DOHH2 (cell line): ENCODE data around the gene DUSP8.

ENCODE experiments used
- H3F3A ChIP-seq: fragments of 200-600 bp; sonication (generic), shearing (Covaris generic); 2 replicates; pipeline ENCODE4 v1.6.0; 2016; ENCODE audit warnings: antibody characterized with exemption, mild to moderate bottlenecking; ENCODE audit not compliant: control insufficient read depth, insufficient read depth
- H3K27ac ChIP-seq: fragments of 200-600 bp; sonication (generic); 2 replicates; pipeline ENCODE4 v1.5.1; 2014; ENCODE audit warnings: low read depth, mild to moderate bottlenecking, low read length, moderate library complexity
- H3K27me3 ChIP-seq: fragments of 200-600 bp; sonication (generic); 2 replicates; pipeline ENCODE4 v1.6.1; 2014; ENCODE audit warnings: mild to moderate bottlenecking, low read length, mixed read lengths; ENCODE audit not compliant: control insufficient read depth
- H3K36me3 ChIP-seq: fragments of 200-600 bp; sonication (generic); 2 replicates; pipeline ENCODE4 v1.6.1; 2014; ENCODE audit warnings: mild to moderate bottlenecking, low read length, moderate library complexity, mixed read lengths; ENCODE audit not compliant: control insufficient read depth
- H3K4me1 ChIP-seq: fragments of 200-600 bp; sonication (generic); 2 replicates; pipeline ENCODE4 v1.6.1; 2014; ENCODE audit warnings: mild to moderate bottlenecking, low read length, mixed read lengths; ENCODE audit not compliant: control insufficient read depth
- H3K4me2 ChIP-seq: fragments of 200-600 bp; sonication (generic); 2 replicates; pipeline ENCODE4 v1.6.0; 2014; ENCODE audit warnings: mild to moderate bottlenecking, low read length, moderate library complexity
- H3K4me3 ChIP-seq: fragments of 200-600 bp; sonication (generic); 2 replicates; pipeline ENCODE4 v1.5.1; 2014; ENCODE audit warnings: mild to moderate bottlenecking, low read length, mixed read lengths
- H3K79me2 ChIP-seq: fragments of 200-600 bp; sonication (generic); 2 replicates; pipeline ENCODE4 v1.6.1; 2014; ENCODE audit warnings: mild to moderate bottlenecking, low read length, mixed read lengths; ENCODE audit not compliant: control insufficient read depth
- H3K9me2 ChIP-seq: fragments of 200-600 bp; sonication (generic); replicated peaks from 2 replicates; pipeline ENCODE4 v1.6.1; 2014; ENCODE audit warnings: mild to moderate bottlenecking, low read length, mixed read lengths; ENCODE audit not compliant: control insufficient read depth
- H3K9me3 ChIP-seq: fragments of 200-600 bp; sonication (generic); 2 replicates; pipeline ENCODE4 v1.6.1; 2014; ENCODE audit warnings: antibody characterized with exemption, low read length, mixed read lengths; ENCODE audit not compliant: control insufficient read depth, insufficient read depth
- H4K20me1 ChIP-seq: fragments of 200-600 bp; sonication (generic); 2 replicates; pipeline ENCODE4 v1.6.0; 2014; ENCODE audit warnings: low read depth, mild to moderate bottlenecking, antibody characterized with exemption, low read length, moderate library complexity; ENCODE audit not compliant: control insufficient read depth, insufficient read depth
- EZH2phosphoT487 ChIP-seq: fragments of 200-600 bp; sonication (generic); IDR thresholded peaks from 2 replicates; pipeline ENCODE4 v1.6.1; 2017; ENCODE audit warnings: borderline replicate concordance, mild to moderate bottlenecking, antibody characterized with exemption, low read length, moderate library complexity, mixed read lengths
- TF ChIP-seq, protein P1 (sequence below): fragments of 200-600 bp; sonication (generic); IDR thresholded peaks from one replicate; pipeline ENCODE4 v1.5.1; 2014; ENCODE audit warnings: antibody characterized with exemption, mild to moderate bottlenecking, low read depth, low read length; ENCODE audit not compliant: poor library complexity, severe bottlenecking

Gene DUSP8

GRCh38 chr11:1554981-1555712 lies 16.9 kb downstream of the DUSP8 start:
- H3K4me2 ChIP-seq: no peak overlapping the region
- H3K27me3 ChIP-seq: no peaks in the 10 kb centered on the region
- H3K9me3 ChIP-seq: no peaks in the 10 kb centered on the region
- H3K79me2 ChIP-seq: no peaks in the 10 kb centered on the region
- H3K9me2 ChIP-seq: no peaks in the 10 kb centered on the region
- no peak overlapping the region for H3K4me3 ChIP-seq
- H3K36me3 ChIP-seq: no peaks in the 10 kb centered on the region
- H4K20me1 ChIP-seq: no peaks in the 10 kb centered on the region
- H3K4me1 ChIP-seq: no peaks in the 10 kb centered on the region
- no peak overlapping the region for H3K27ac ChIP-seq
- no peaks in the 10 kb centered on the region for H3F3A ChIP-seq
- TF ChIP-seq EZH2phosphoT487: no peak
- TF ChIP-seq, protein P1, sequence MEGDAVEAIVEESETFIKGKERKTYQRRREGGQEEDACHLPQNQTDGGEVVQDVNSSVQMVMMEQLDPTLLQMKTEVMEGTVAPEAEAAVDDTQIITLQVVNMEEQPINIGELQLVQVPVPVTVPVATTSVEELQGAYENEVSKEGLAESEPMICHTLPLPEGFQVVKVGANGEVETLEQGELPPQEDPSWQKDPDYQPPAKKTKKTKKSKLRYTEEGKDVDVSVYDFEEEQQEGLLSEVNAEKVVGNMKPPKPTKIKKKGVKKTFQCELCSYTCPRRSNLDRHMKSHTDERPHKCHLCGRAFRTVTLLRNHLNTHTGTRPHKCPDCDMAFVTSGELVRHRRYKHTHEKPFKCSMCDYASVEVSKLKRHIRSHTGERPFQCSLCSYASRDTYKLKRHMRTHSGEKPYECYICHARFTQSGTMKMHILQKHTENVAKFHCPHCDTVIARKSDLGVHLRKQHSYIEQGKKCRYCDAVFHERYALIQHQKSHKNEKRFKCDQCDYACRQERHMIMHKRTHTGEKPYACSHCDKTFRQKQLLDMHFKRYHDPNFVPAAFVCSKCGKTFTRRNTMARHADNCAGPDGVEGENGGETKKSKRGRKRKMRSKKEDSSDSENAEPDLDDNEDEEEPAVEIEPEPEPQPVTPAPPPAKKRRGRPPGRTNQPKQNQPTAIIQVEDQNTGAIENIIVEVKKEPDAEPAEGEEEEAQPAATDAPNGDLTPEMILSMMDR: no peak

DNA sequence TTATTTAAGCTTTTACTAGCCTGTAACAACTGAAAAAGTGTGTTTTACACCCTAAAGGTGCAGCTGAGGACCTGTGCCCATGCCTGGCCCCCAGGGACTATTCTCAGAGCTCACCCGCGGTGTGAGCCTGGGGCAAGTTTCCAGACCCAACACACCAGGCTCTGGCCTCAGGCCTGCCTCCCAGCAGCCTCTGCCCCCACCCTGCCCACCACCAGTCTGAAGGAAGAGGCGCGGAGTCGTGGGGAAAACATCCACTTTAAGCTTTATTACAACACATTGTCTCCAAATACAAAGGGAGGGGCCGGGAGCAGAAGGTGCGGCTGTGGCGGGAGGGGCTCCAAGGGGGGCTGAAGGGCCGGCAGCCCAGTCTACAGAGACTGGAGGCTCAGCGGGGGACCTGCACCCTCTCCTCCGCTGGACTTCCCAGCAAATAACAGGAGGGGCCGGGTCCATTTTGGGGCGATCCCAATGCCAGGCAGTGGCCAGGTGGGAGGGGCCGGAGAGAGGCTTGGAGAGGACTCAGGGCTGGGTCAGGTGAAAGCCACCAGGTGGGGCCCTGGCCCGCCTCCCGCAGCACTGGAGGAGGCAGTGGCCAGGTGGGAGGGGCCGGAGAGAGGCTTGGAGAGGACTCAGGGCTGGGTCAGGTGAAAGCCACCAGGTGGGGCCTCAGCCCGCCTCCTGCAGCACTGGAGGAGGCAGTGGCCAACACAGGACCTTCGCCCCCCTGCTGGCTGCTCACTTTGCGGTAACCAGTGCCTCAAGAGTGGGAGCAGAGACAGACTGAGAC lies 18.1 kb downstream of the DUSP8 start:
- Histone ChIP-seq H3K36me3 (no peaks in the 10 kb centered on the region), H3K27ac (no peak overlapping the region), H3K79me2 (no peaks in the 10 kb centered on the region), H3K27me3 (no peaks in the 10 kb centered on the region; the same call in 1 of the 2 replicates), H3F3A (no peaks in the 10 kb centered on the region), H3K4me1 (no peaks in the 10 kb centered on the region), H3K4me3 (no peak overlapping the region), H3K9me3 (no peaks in the 10 kb centered on the region), H4K20me1 (no peaks in the 10 kb centered on the region), H3K9me2 (no peaks in the 10 kb centered on the region), H3K4me2 (no peak overlapping the region)
- TF ChIP-seq, protein P1: no peak
- TF ChIP-seq EZH2phosphoT487: no peak

DNA sequence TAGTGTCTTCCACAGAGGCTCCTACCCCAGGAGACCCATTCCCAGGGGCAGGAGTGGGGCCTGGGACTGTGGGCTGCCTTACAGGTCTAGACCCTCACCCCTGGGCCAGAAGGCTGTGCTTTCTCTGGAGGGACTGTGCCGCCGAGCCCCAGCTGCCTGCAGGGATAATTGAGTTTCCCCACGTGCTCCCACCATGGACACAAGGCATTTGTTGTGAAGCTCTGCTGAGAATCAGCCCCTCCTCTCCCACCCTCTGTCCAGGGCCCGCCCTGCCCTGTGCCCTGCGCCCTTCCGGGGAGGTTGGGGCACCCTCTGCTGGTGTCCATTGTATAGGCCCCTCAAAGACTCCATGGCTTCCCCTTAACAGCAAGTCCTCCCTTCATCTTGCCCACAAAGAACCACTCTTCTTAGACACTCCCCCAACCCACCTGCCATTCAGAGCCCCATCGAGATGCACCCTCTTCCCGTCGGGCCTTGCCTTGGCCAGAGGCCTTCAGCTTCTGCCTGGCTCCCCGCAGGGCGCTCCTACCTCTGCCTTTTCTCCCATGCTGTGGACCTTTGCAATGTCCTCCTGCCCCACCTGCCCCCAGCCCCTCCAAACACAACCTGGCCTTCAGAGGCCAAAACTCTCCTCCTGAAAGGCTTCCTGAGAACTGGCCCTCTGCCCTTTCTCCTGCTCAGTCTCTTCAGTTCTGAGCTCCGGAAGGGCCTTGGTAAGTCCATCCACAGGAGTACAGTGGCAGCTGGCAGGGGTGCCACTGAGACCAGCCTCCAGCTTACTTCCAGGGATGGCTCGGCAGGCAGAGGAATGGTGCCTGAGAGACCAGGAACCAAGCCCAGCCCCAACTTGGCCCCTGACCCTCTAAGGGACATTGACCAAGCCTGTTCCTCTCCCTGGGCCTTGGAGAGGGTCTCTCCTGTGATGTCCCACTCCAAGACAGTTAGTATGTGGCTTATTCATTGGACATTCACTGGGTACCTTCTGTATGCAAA lies 22.4 kb downstream of the DUSP8 start:
- Histone ChIP-seq H3K79me2 (no peaks in the 10 kb centered on the region), H4K20me1 (no peaks in the 10 kb centered on the region), H3K27ac (no peak overlapping the region), H3K4me2 (no peak overlapping the region), H3K4me3 (no peak overlapping the region), H3K9me3 (no peaks in the 10 kb centered on the region), H3K4me1 (peaks cover 6% of the 10 kb centered on the region; the same call in 1 of the 2 replicates), H3K9me2 (no peaks in the 10 kb centered on the region), H3K27me3 (peaks cover 24% of the 10 kb centered on the region), H3K36me3 (no peaks in the 10 kb centered on the region), H3F3A (no peaks in the 10 kb centered on the region)
- TF ChIP-seq EZH2phosphoT487: no peak
- TF ChIP-seq, protein P1: peak; percentile 28
